Stimulated activated CD8-positive, alpha-beta memory T cell treated with anti-CD3 and anti-CD28 coated beads, Interleukin-4, amount 100 ng/mL, for 48 hours (primary cell): ENCODE measurements around the gene SYCE1.

Experiments
- DNase-seq: peaks from one replicate; pipeline ENCODE4 v3.0.0-alpha.2; 2020

Gene SYCE1

GRCh38 chr10:133511408-133511807, 54.0 kb downstream of the SYCE1 start:
- no peak for DNase-seq

- no peak for DNase-seq
Observed at GRCh38 chr10:133509700-133510099, 55.7 kb downstream of the SYCE1 start.
